ENCODE results near the gene OSBPL1A.

DNA sequence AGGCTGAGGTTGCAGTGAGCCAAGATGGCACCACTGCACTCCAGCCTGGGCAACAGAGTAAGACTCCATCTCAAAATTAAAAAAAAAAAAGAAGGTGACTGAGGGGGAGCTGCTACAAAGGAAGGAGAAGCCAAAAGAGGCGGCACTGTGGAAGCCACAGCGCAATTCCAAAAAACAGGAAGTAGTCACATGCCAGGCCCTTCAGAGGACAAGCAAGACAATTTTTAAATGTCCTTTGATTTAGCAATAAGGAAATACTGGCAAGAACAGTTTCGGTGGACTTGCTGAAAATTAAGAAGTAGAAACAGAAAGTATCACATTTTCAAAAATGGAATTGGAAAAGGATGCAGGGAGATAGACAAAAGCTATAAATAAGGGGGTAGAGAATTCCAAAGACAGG is 122.8 kb downstream of the OSBPL1A start:
- no peak for TF ChIP-seq POLR2A (IDR thresholded peaks at IDR 0.05)
- TF ChIP-seq, protein P1, sequence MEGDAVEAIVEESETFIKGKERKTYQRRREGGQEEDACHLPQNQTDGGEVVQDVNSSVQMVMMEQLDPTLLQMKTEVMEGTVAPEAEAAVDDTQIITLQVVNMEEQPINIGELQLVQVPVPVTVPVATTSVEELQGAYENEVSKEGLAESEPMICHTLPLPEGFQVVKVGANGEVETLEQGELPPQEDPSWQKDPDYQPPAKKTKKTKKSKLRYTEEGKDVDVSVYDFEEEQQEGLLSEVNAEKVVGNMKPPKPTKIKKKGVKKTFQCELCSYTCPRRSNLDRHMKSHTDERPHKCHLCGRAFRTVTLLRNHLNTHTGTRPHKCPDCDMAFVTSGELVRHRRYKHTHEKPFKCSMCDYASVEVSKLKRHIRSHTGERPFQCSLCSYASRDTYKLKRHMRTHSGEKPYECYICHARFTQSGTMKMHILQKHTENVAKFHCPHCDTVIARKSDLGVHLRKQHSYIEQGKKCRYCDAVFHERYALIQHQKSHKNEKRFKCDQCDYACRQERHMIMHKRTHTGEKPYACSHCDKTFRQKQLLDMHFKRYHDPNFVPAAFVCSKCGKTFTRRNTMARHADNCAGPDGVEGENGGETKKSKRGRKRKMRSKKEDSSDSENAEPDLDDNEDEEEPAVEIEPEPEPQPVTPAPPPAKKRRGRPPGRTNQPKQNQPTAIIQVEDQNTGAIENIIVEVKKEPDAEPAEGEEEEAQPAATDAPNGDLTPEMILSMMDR (IDR thresholded peaks at IDR 0.05), result no peak

All from transverse colon (tissue), 3 donors.